H9 (cell line): Measurements from ENCODE around the gene ELOVL6. TPM values are rescaled to one million over a fixed set of nuclear protein-coding genes. Genes with fewer than 3 reads are reported as not detected.

Experiments
- DNase-seq: peaks from one replicate; pipeline ENCODE4 v3.0.0-alpha.2; 2017
- H2AFZ ChIP-seq: one replicate; pipeline ENCODE4 v1.6.1; 2013; ENCODE audit warnings: mild to moderate bottlenecking, low read length, control low read depth, moderate library complexity
- H2AK5ac ChIP-seq: 2 replicates; pipeline ENCODE4 v1.6.1; 2013; ENCODE audit warnings: low read length, control low read depth, mixed read lengths; ENCODE audit not compliant: insufficient read length
- H2BK120ac ChIP-seq: one replicate; pipeline ENCODE4 v1.6.1; 2013; ENCODE audit warnings: low read depth, mild to moderate bottlenecking, low read length, control low read depth, inconsistent platforms; ENCODE audit not compliant: poor library complexity, severe bottlenecking
- H2BK12ac ChIP-seq: 2 replicates; pipeline ENCODE4 v1.6.1; 2013; ENCODE audit warnings: low read length, control low read depth, mixed read lengths, low read depth; ENCODE audit not compliant: insufficient read length
- H2BK15ac ChIP-seq: 2 replicates; pipeline ENCODE4 v1.6.1; 2013; ENCODE audit warnings: low read depth, low read length, control low read depth
- H2BK20ac ChIP-seq: one replicate; pipeline ENCODE4 v1.6.1; 2013; ENCODE audit warnings: low read depth, mild to moderate bottlenecking, low read length, control low read depth, inconsistent platforms; ENCODE audit not compliant: poor library complexity, severe bottlenecking
- H2BK5ac ChIP-seq: 2 replicates; pipeline ENCODE4 v1.6.1; 2013; ENCODE audit warnings: low read length, control low read depth, mixed read lengths; ENCODE audit not compliant: insufficient read length
- H3K14ac ChIP-seq: 2 replicates; pipeline ENCODE4 v1.6.1; 2013; ENCODE audit warnings: low read length, control low read depth; ENCODE audit not compliant: insufficient read depth
- H3K18ac ChIP-seq: 2 replicates; pipeline ENCODE4 v1.6.1; 2013; ENCODE audit warnings: low read depth, mild to moderate bottlenecking, mixed read lengths, low read length, control low read depth; ENCODE audit not compliant: insufficient read length
- H3K23ac ChIP-seq: 2 replicates; pipeline ENCODE4 v1.6.1; 2013; ENCODE audit warnings: low read length, control low read depth, mixed read lengths, low read depth; ENCODE audit not compliant: insufficient read length
- H3K23me2 ChIP-seq: 2 replicates; pipeline ENCODE4 v1.6.1; 2013; ENCODE audit warnings: low read depth, mild to moderate bottlenecking, mixed read lengths, low read length, control low read depth; ENCODE audit not compliant: insufficient read length, poor library complexity, severe bottlenecking
- H3K27ac ChIP-seq: 2 replicates; pipeline ENCODE4 v1.5.1; 2013; ENCODE audit warnings: low read length, control low read depth, mixed read lengths, low read depth; ENCODE audit not compliant: insufficient read length
- H3K27me3 ChIP-seq: 2 replicates; pipeline ENCODE4 v1.6.1; 2013; ENCODE audit warnings: low read length, control low read depth, inconsistent platforms; ENCODE audit not compliant: insufficient read depth
- H3K4ac ChIP-seq: 2 replicates; pipeline ENCODE4 v1.6.1; 2013; ENCODE audit warnings: low read depth, mild to moderate bottlenecking, control low read depth, inconsistent platforms, low read length, moderate library complexity
- H3K4me1 ChIP-seq: 2 replicates; pipeline ENCODE4 v1.6.1; 2013; ENCODE audit warnings: low read length, control low read depth, inconsistent platforms; ENCODE audit not compliant: insufficient read depth
- H3K4me2 ChIP-seq: 2 replicates; pipeline ENCODE4 v1.6.1; 2013; ENCODE audit warnings: low read length, control low read depth, mixed read lengths; ENCODE audit not compliant: insufficient read length, insufficient read depth
- H3K56ac ChIP-seq: 2 replicates; pipeline ENCODE4 v1.6.1; 2013; ENCODE audit warnings: low read depth, mild to moderate bottlenecking, mixed read lengths, low read length, control low read depth; ENCODE audit not compliant: insufficient read length
- H3K79me1 ChIP-seq: 2 replicates; pipeline ENCODE4 v1.6.1; 2013; ENCODE audit warnings: low read depth, mild to moderate bottlenecking, moderate library complexity, low read length, control low read depth, inconsistent platforms; ENCODE audit not compliant: insufficient read depth, poor library complexity, severe bottlenecking
- H3K79me2 ChIP-seq: 2 replicates; pipeline ENCODE4 v1.6.1; 2013; ENCODE audit warnings: low read length, control low read depth, inconsistent platforms; ENCODE audit not compliant: insufficient read depth
- H3K9ac ChIP-seq: 2 replicates; pipeline ENCODE4 v1.6.1; 2013; ENCODE audit warnings: low read length, control low read depth, mixed read lengths; ENCODE audit not compliant: insufficient read length; ENCODE audit errors: extremely low read depth
- H3K9me3 ChIP-seq: one replicate; pipeline ENCODE4 v1.6.1; 2013; ENCODE audit warnings: low read depth, low read length, inconsistent platforms; ENCODE audit not compliant: control insufficient read depth
- H3T11ph ChIP-seq: one replicate; pipeline ENCODE4 v1.6.1; 2013; ENCODE audit warnings: mild to moderate bottlenecking, low read length, control low read depth, inconsistent platforms
- H4K20me1 ChIP-seq: one replicate; pipeline ENCODE4 v1.6.1; 2013; ENCODE audit not compliant: control insufficient read depth, insufficient read length, insufficient read depth
- H4K5ac ChIP-seq: 2 replicates; pipeline ENCODE4 v1.6.1; 2013; ENCODE audit warnings: low read depth, mild to moderate bottlenecking, mixed read lengths, low read length, control low read depth; ENCODE audit not compliant: insufficient read length
- H4K8ac ChIP-seq: replicated peaks from 2 replicates; pipeline ENCODE4 v1.6.1; 2013; ENCODE audit warnings: low read length, control low read depth, mixed read lengths, low read depth; ENCODE audit not compliant: insufficient read length
- H4K91ac ChIP-seq: 2 replicates; pipeline ENCODE4 v1.6.1; 2013; ENCODE audit warnings: low read depth, mild to moderate bottlenecking, moderate library complexity, mixed read lengths, low read length, control low read depth; ENCODE audit not compliant: insufficient read length
- H3K27ac Mint-ChIP-seq, 3 experiments: 2 replicates in 2 of 3; 3 replicates in 1 of 3; pipeline ENCODE4 v1.8.0; 2020 to 2021; ENCODE audit warnings: mixed read lengths in 3 of 3, mild to moderate bottlenecking in 1 of 3, moderate library complexity in 1 of 3
- H3K27me3 Mint-ChIP-seq: 2 replicates; pipeline ENCODE4 v1.8.0; 2021; ENCODE audit warnings: low read depth, mild to moderate bottlenecking, moderate library complexity, mixed read lengths
- H3K36me3 Mint-ChIP-seq, 3 experiments: 2 replicates in 2 of 3; 3 replicates in 1 of 3; pipeline ENCODE4 v1.8.0; 2020 to 2021; ENCODE audit warnings: low read depth in 3 of 3, mixed read lengths in 3 of 3; ENCODE audit not compliant: insufficient read depth in 1 of 3
- H3K4me1 Mint-ChIP-seq, 2 experiments: 2 replicates each; pipeline ENCODE4 v1.8.0; 2020; ENCODE audit warnings: mixed read lengths in 2 of 2
- H3K4me3 Mint-ChIP-seq, 2 experiments: 2 replicates in 1 of 2; 3 replicates in 1 of 2; pipeline ENCODE4 v1.8.0; 2020 to 2021; ENCODE audit warnings: mild to moderate bottlenecking in 2 of 2, mixed read lengths in 2 of 2, moderate library complexity in 1 of 2
- H3K9me3 Mint-ChIP-seq, 2 experiments: 2 replicates in 1 of 2; 3 replicates in 1 of 2; pipeline ENCODE4 v1.8.0; 2020; ENCODE audit warnings: mild to moderate bottlenecking in 2 of 2, mixed read lengths in 2 of 2, moderate library complexity in 1 of 2
- CTCF ChIP-seq: fragments of 200-600 bp; sonication (generic); conservative IDR thresholded peaks from 3 replicates; pipeline ENCODE4 v1.8.0; 2021; ENCODE audit warnings: antibody characterized with exemption, mild to moderate bottlenecking
- WGBS: extraction: QIAGEN DNeasy Blood & Tissue Kit; methylation state at CpG from one replicate; pipeline ENCODE4 v1.1.7; 2013; ENCODE audit warnings: missing lambda C conversion rate, low lambda C conversion rate, mixed read lengths; ENCODE audit not compliant: insufficient read length; ENCODE audit errors: extremely low coverage; 5-methylcytosine and 5-hydroxymethylcytosine counted together
- total RNA-seq: library from RNA; stranded (reverse); gene quantifications from 2 replicates; pipeline ENCODE4 v1.2.1, GENCODE V29; 2021

Gene ELOVL6
- total RNA-seq, 1 experiment from 2014 or later = 64.6 TPM

GRCh38 chr4:110156442-110156841 is 42.0 kb downstream of the ELOVL6 start:
- H3K79me1 ChIP-seq = peaks cover 3% of the 10 kb centered on the region
- H3K18ac ChIP-seq = no peak overlapping the region
- no peak overlapping the region for H3T11ph ChIP-seq
- H4K8ac ChIP-seq = no peak overlapping the region
- WGBS = no CpG with 5 or more reads among the region's 6 CpGs
- Mint-ChIP-seq H3K4me1 (peaks cover 0 to 2% of the 10 kb centered on the region in 2 experiments; a peak in 2 of 4 replicates), H3K36me3 (peaks cover 0 to 3% (median 0%) of the 10 kb centered on the region in 3 experiments; a peak in 1 of 7 replicates), H3K4me3 (no peak overlapping the region), H3K27me3 (no peaks in the 10 kb centered on the region), H3K27ac (peak overlapping the region in 1 of 3 experiments; percentile 40; a peak in 1 of 7 replicates), H3K9me3 (no peaks in the 10 kb centered on the region)
- H2BK5ac ChIP-seq = no peak overlapping the region
- H3K23ac ChIP-seq = no peak overlapping the region
- no peak overlapping the region for H4K91ac ChIP-seq
- no peak overlapping the region for H3K14ac ChIP-seq
- H3K9ac ChIP-seq = no peak overlapping the region
- no peak for DNase-seq
- no peak overlapping the region for H3K27ac ChIP-seq
- no peak overlapping the region for H2AK5ac ChIP-seq
- H2BK120ac ChIP-seq = no peak overlapping the region
- no peaks in the 10 kb centered on the region for H3K23me2 ChIP-seq
- H4K20me1 ChIP-seq = no peaks in the 10 kb centered on the region
- no peak overlapping the region for H2BK15ac ChIP-seq
- no peak overlapping the region for H2BK12ac ChIP-seq
- H2BK20ac ChIP-seq = no peak overlapping the region
- H2AFZ ChIP-seq = no peak overlapping the region
- no peaks in the 10 kb centered on the region for H3K9me3 ChIP-seq
- H3K56ac ChIP-seq = no peak overlapping the region
- peaks cover 7% of the 10 kb centered on the region; the same call in 1 of the 2 replicates for H3K79me2 ChIP-seq
- no peak for TF ChIP-seq CTCF
- no peaks in the 10 kb centered on the region for H3K27me3 ChIP-seq
- H3K4ac ChIP-seq = no peak overlapping the region
- H3K4me1 ChIP-seq = no peaks in the 10 kb centered on the region
- H4K5ac ChIP-seq = no peak overlapping the region
- H3K4me2 ChIP-seq = no peak overlapping the region
